DMS 273 treated with DMSO at 0.1 percent for 48 hours (cell line): Measurements from ENCODE around the gene SLC15A4.
"Not testable (repeated sequence)": the region's sequence is repeated elsewhere in the genome, so short reads cannot be mapped to it uniquely, and the experiment has no call there.

Experiments used
- DNase-seq: peaks from one replicate; lab custom pipeline; 2025; lab: John Stamatoyannopoulos, UW

SLC15A4 gene

DNA sequence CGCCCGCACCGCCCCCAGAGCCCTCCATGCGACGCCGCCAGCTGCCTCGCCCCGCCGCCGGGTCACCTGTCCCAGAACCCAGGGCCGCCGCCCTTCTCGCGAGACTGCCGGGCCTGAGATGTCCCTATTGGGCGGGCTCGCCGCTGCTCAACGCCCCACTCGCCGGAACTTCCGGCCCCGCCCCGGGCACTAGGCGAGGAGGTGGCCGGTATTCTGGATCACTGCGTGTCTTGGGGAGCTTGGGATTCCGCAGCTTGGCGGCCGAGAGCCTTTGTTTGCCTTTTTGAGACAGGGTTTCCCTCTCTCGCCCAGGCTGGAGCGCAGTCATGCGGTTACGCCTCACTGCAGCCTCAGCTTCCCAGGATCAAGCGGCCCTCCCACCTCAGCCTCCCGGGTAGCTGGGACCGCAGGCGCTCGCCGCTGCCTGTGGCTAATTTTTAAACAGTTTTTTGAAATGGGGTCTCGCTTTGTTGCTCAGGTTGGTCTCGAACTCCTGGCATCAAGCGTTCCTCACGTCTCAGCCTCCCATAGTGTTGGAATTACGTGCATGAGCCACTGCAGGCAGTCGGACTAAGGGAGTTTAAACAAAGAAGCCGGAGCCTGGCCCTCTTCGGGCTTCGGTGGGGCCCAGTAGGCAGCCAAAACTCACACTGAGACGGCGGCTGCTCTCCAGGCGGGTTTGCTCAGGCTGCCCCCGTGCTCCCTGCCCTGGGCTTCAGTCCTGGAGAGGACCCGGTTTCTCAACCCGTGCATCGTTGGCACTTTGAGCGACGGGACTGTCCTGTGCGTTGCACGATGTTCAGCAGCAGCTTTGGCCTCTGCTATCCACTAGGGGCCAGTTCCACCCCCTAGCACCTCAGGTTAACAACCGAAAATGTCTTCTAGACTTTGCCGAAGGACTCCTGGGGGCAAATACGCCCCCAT lies at the start of gene SLC15A4:
Gene SLC15A4, minus strand, starts transcription at position 43 of the 924 bp plus-strand sequence. Its CDS starts 15 bp downstream, at position 28.
- DNase-seq: peak; percentile 52

DNA sequence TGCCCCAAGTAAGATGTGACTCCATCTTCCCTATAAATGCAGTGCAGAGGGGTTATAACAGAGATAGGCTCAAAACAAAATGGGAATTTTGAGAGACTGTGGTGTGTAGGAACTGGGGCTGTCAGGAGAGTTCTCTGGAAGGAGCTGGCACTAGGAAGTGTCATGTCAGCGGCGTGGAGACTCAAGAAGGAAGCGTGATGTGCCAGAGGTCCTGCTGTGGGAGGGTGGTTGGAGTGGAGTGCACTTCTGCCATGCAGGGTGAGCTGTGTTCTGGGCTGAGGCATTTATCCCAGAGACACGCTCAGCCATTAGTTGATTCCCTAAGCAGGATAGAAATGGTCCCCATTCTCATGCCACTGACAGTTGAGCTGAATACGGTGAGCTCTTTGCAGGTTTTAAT lies 48.5 kb upstream of the SLC15A4 start:
- no peak for DNase-seq

DNA sequence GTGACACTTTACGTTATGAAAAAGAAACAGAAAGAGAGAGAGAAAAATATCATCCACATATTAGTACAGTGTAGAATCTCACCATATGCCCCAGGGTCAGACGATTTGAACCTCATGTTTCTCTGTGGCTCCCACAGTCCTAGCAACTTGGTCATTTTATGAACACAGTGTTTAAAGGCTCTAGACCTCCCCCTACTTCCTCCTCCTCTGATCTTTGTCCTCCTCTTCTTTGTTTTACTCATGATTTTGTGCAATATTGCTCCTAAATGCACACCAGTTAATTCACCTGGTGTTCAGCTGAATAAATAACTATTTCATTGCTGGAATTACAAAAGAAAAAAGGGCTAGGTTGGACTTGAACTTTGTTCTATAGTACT lies 47.7 kb upstream of the SLC15A4 start:
- DNase-seq: no peak

DNA sequence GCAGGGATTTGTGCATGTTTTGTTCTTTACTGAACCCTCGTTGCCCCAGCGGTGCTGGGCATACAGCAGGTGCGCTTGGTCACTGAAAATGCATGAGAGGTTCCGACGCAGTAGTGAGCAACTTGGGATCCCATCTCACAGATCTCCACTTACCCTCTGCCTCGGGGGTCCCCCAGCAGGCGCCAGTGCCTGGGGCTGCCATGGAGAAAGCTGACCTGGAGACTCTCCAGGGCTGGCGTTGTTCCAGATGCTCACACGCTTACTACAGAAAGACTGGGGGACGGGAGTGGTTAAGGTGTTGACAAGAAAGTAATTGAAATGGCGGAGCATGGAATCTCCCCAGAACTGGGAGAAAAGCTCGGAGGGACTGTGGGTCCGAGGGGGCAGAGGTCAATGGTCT lies 43.7 kb upstream of the SLC15A4 start:
- no peak for DNase-seq

DNA sequence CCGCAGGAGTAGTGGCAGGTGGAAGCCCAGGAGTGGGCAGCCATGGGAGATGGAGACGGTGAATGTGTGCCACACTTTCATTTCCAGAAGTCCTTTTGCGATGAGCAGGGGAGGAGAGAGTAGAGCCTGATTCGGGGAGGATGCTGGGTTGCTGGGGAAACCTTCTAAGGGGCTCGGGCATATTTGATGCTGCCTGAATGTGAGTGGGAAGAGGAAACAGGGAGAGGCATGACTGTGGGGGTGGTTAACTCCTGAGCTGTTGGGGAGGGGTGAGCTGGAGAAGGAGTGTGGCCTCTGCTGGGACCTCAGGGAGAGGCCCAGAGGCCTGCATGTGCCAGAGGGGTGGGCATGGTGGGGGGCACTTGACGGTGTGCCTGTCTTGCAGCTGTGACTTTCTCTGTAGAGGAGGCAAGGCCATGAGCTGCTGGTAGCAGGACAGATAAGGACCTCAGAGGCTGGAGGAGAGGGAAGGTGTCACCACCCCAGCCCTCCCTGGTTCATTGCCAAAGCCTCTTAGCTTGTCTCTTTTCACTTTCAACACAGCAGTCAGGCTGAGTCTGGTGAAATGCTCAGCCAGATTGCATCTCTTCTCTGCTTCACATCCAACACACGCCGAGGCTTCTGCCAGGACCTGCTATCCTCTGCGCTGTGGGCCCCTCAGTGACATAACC lies 40.9 kb upstream of the SLC15A4 start:
- DNase-seq: no peak

DNA sequence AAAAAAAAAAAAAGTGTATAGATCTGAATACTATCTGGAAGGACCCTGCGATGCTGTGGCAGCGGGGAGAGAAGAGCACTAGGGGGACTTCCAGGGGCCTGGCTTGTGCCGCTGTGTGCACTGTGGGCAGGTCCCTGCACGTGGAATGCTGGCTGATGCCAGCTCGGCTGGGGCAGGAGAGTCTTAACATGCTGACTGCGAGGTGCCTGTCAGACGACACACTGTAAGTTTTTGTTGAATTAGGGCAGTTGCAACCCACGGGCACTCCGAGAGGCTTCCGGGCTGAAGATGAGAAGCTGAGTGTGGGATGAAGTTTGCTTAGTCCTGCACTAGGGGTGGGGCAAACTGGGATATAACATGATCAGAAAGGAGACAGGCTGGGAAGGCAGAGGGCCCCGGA lies 40.2 kb upstream of the SLC15A4 start:
- no peak for DNase-seq

DNA sequence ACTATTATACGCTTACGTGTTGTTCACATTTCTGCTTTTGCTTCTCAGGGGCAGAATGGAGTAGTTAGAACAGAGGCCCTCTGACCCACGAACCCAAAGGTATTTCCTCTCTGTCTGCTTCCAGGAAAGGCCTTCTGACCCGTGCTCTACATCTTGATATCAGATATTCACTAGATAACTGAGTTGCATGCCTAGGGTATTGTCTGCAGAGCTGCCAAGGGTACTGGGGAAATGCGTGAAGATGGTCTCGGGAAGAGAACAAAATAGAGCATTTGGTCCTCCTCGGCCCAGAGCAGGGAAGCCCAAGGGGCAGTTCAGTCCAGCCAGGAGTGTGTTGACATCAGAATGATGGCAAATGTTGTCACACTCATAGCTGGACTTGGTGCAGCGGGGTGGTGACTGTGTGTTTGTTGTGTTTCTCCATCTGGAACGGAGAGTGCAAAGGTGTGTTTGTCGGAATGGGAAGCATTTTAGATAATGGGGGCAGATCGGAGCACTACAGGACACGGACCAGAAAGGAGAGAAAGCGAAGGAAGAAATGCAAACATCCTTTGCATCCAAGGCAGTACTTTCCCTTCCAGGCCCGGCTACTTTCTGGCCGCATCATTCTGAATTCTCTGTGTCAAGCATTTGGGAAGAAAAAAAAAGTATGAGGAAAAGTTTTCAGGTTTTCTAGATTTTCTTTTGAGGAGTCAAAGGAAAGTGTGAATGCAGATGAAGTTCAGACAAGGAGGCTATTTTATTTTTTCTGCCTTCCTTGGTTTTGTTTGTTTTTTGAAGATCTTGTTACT lies 37.7 kb upstream of the SLC15A4 start:
- DNase-seq: no peak

DNA sequence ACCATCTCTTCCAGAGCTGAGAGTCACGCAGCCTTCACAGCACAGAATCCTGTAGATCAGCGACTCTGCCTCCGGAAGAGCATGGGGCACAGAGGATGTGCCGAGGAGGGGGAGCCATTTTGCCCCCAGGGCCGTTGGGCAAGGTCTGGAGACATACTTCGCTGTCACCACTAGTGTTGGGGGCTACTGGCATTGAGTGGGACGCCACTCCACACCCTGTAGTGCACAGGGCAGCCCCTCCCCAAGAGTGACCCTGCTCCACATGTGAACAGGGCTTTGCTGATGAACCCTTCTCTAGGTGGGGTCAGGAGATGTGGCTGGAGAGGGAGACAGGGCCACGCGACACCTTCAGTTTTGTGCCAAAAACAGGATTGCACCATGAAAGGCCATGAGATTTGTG lies 35.6 kb upstream of the SLC15A4 start:
- no peak for DNase-seq

DNA sequence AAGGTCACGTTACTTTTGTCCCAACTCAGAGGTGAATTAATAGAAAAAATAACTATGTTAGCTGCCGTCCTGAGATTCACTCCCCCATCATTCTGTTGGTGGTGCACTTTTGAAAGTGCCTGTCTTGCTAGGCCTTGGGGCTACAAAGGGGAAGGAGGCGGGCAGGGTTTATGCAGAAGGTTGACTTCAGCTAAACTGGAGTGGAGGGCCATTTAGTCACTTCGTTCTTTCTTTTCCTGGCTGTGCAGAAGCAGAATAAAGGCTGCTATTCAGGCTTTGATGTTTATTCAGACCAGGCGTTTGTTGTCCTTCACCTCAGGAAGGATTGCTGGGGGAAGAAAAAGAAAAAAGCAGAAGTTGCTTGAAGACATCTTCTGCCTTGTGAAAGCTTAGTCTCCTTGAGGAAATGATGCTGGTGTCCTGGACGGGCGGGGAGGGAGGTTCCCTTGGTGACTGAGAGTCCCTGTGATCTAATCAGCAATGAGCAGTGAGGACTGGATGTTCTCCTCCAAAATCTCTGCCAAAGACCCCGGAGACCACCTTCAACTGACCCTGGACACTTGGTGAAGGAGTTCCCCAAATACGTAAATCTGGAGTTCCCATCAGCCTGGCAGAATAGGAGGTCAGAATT lies 33.5 kb upstream of the SLC15A4 start:
- DNase-seq: no peak

DNA sequence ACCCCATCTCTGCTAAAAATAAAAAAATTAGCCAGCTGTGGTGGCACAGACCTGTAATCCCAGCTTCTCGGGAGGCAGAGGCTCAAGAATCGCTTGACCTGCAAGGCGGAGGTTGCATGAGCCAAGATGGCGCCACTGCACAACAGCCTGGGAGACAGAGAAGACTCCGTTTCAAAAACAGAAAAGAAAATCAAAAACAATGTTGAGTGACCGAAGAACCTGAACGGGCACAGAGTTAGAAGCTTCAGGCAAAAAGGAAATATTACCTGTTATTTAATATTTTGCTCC lies 33.0 kb upstream of the SLC15A4 start:
- no peak for DNase-seq

DNA sequence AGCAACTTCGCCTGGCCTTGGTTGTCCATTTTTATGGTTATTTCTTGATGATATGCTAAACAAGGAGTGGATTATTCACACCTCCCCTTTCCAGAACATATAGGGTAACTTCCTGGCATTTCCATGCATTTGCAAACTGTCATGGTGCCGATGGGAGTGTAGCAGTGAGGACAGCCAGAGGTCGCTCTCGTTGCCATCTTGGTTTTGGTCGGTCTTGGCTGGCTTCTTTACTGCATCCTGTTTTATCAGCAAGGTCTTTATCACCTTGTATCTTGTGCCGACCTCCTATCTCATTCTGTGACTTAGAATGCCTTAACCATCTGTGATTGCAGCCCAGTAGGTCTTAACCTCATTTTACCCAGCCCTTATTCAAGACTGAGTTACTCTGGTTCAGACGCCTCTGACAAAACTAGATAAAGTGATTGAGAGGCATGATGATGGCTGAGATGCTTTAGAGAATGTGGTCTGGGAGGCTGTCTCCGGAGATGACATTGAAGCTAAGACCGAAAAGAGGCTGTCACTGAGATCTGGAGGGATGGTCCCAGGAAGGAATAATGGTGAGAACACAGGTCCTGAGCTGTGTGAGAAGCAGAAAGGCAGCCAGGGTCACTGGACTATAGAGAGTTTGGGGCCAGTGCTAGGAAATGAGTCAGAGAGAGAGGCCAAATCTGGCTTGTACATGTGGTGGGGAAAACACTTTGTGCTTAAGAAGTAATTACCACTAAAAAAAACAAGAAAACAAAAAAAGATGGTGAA lies 32.5 kb upstream of the SLC15A4 start:
- no peak for DNase-seq

DNA sequence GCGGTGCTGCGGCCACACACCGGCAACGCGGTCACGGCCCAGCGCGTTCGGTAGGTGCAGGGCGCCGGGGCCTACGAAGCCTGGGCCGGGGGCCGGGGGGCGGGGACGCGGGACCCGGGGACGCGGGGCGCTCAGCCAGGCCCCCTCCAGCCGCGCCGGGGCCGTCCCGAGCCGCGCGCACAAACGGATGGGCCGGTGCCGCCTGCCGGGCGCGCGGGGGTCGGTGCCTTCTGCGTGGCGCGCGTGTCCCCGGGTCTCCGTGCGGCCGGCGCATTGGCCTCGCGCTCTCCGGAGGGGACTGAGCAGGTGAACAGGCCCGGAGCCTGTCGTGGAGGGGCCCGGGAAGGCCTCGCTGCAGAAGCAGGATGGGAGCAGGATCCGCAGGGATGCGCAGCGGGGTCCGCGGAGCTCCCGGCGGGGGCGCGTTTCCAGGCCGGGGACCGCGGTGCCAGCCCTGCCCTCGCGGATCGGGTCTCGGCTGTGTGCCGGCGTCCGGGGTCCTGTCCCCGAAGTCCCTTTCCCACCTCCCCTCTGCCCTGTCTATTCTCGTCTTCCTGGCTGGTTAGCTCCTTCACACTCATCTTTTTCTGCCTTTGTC lies 29.9 kb upstream of the SLC15A4 start:
- DNase-seq: no peak

DNA sequence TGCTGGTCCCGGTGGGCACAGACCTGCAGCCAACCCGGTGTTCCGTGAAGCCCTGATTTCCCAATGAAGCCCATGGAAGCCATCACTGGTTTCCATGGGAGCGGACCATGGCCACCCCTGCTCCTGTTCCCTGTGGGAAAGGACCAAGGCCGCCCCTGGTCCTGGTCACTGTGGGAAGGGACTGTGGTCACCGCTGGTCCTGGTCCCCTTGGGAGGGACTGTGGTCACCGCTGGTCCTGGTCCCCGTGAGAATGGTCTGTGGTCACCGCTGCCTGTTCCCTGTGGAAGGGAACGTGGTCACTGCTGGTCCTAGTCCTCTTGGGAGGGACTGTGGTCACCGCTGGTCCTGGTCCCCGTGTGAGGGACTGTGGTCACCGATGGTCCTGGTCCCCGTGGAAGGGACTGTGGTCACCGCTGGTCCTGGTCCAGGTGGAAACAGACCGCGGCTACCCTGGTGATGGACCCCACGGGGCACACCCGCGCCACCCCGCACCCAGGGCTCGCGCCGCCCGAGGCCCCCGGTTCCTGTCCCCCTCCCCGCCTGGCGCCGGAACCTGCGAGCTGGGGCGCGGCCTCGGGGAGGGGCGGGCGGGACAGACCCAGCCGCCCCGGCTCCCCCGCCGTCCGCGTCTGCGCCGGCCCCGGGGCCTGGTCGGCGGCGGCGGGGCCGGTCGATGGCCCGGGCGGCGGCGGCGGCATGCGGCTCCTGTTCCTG lies 29.3 kb upstream of the SLC15A4 start, which contains the start of gene GLT1D1:
Gene GLT1D1, plus strand, starts transcription at position 594 of the 715 bp plus-strand sequence. Its CDS starts 104 bp downstream, at position 698.
- DNase-seq: no peak

DNA sequence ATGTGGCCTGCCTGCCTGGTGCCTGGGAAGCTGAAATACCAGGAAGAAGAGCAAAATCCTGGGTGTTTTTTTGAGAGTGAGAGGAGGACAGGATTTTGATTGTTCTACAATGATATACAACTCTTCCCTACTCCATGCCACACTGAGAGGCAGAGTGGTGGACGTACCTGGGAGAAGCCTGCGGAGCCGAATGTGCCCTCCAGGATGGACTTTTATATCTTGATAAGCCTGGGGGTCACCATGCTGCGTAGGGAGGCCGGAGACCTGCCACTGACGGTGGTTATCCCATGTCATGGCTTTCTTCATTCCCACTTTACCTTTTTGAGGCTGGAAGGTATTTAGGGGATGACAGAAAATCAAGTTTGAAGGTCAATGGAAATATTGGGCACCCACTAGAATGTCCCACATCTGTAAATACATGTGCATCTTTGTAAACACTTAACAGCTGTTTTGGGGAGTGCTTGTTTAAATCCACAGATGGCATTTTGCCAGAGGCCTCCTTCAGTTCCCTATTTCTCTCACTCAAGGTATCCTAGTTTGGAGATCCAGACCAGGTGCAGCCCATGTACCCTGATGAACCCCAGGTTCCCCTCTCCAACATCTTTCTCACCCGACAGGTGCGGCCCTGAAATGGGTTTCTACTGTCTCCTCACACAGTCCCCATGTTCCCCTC lies 28.4 kb upstream of the SLC15A4 start:
- no peak for DNase-seq

DNA sequence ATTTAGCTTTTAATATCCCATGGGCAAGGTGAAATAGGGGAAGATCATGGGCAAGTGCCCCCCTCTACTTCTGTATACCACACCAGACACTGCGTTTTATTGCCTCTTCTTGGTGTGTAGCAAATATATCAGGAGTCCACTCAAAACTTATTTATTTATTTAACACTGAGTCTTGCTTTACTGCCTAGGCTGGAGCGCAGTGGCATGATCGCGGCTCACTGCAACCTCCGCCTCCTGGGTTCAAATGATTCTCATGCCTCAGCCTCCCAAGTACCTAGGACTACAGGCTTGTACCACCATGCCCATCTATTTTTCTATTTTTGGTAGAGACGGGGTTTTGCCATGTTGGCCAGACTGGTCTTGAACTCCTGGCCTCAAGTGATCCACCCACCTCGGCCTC lies 27.7 kb upstream of the SLC15A4 start:
- not testable (repeated sequence) for DNase-seq

DNA sequence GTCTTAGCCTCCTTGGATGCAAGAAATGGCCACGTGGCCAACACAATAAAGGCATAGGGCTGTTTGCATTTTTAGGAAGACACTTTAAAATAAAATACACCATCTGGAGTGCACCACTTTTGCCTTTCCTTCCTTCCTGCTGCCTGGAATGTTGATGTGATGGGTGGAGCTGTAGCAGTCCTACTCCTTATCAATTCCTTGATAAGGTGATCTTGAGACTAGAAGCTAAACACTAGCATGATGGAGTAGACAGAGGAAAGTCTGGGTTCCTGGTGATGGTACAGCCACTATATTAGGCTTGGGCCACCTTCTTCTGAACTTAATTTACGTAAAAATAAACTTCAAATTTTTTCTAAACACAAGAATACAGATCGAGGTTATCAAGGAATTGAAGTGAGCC lies 26.6 kb upstream of the SLC15A4 start:
- DNase-seq: no peak

DNA sequence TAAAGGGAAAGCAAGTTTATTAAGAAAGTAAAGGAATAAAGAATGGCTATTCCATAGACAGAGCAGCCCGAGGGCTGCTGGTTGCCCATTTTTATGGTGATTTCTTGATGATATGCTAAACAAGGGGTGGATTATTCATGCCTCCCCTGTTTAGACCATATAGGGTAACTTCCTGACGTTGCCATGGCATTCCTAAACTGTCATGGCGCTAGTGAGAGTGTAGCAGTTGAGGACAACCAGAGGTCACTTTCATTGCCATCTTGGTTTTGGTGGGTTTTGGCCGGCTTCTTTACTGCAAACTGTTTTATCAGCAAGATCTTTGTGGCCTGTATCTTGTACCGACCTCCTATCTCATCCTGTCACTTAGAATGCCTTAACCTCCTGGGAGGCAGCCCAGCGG lies 26.0 kb upstream of the SLC15A4 start:
- DNase-seq: not testable (repeated sequence)

DNA sequence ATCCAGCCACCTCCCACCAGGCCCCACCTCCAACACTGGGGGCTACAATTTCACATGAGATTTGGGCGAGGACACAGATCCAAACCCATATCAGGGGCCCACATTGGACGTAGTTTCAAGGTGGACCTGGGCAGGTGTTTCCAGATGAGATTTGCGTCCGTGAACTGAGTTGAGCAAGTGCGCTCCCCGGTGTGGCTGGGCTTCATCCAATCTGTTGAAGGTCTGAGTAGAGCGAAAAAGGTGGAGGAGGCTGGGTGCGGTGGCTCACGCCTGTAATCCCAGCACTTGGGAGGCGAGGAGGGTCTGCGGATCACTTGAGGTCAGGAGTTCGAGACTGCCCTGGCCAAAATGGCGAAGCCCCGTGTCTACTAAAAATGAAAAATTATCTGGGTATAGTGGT lies 24.6 kb upstream of the SLC15A4 start:
- DNase-seq: no peak

DNA sequence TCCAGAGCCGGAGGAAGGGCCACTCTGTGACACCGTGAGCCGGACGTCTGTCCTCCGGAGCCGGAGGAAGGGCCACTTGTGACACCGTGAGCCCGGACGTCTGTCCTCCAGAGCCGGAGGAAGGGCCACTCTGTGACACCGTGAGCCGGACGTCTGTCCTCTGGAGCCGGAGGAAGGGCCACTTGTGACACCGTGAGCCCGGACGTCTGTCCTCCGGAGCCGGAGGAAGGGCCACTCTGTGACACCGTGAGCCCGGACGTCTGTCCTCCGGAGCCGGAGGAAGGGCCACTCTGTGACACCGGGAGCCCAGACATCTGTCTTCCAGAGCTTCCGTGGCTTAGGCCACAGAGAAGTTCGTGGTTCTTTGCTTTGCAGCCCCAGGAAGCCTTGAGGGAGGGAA lies 22.9 kb upstream of the SLC15A4 start:
- DNase-seq: not testable (repeated sequence)
